Measurements from ENCODE around the gene HOXC6. TPM values are rescaled to one million over a fixed set of nuclear protein-coding genes. Genes with fewer than 3 reads are reported as not detected.

HOXC6 gene
- total RNA-seq, 1 donor = 0.09 TPM

DNA sequence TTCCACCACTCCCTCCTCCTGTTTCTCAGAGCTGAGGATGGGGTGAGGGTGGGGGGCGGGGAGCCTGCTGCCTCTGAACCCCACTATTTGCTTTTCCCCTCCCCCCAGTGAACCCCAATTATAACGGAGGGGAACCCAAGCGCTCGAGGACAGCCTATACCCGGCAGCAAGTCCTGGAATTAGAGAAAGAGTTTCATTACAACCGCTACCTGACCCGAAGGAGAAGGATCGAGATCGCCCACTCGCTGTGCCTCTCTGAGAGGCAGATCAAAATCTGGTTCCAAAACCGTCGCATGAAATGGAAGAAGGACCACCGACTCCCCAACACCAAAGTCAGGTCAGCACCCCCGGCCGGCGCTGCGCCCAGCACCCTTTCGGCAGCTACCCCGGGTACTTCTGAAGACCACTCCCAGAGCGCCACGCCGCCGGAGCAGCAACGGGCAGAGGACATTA, 26.5 kb downstream of the HOXC6 start:
- DNase-seq (ENCODE audit: low read depth) = no peak
- TF ChIP-seq, protein P1, sequence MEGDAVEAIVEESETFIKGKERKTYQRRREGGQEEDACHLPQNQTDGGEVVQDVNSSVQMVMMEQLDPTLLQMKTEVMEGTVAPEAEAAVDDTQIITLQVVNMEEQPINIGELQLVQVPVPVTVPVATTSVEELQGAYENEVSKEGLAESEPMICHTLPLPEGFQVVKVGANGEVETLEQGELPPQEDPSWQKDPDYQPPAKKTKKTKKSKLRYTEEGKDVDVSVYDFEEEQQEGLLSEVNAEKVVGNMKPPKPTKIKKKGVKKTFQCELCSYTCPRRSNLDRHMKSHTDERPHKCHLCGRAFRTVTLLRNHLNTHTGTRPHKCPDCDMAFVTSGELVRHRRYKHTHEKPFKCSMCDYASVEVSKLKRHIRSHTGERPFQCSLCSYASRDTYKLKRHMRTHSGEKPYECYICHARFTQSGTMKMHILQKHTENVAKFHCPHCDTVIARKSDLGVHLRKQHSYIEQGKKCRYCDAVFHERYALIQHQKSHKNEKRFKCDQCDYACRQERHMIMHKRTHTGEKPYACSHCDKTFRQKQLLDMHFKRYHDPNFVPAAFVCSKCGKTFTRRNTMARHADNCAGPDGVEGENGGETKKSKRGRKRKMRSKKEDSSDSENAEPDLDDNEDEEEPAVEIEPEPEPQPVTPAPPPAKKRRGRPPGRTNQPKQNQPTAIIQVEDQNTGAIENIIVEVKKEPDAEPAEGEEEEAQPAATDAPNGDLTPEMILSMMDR (IDR thresholded peaks at IDR 0.05; ENCODE audit: insufficient read depth, low read length) = no peak
- H3K4me3 ChIP-seq (ENCODE audit: low read depth, low read length) = peak overlapping the region; percentile 77

DNA sequence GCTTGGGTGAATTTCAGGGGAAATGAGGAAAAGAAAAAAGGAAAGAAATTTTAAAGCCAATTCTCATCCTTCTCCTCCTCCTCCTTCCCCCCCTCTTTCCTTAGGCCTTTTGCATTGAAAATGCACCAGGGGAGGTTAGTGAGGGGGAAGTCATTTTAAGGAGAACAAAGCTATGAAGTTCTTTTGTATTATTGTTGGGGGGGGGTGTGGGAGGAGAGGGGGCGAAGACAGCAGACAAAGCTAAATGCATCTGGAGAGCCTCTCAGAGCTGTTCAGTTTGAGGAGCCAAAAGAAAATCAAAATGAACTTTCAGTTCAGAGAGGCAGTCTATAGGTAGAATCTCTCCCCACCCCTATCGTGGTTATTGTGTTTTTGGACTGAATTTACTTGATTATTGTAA, 27.3 kb downstream of the HOXC6 start:
- TF ChIP-seq, protein P1 (IDR thresholded peaks at IDR 0.05; ENCODE audit: insufficient read depth, low read length) = no peak
- H3K4me3 ChIP-seq (ENCODE audit: low read depth, low read length) = peak overlapping the region; percentile 51
- no peak for DNase-seq (ENCODE audit: low read depth)

DNA sequence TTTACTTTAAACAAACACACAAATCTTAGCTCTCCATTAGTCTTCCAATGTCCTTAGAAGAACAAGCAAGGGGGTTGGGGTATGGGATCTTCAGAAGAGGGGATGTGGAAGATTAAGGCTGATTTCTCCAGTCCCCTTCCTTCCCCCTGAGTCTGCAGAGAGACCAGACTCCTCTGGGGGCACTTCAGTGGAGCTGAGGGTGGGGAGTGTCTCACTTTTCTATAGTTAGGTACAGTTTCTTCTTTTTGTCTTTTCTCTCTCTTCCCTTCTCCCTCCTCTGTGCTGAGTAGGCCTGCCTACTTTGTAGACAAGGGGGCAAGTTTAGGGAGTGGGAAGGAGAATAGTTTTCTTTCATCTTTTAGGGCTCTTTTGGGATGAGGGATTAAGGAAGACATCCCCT, 27.9 kb downstream of the HOXC6 start:
- H3K4me3 ChIP-seq (ENCODE audit: low read depth, low read length) = peak overlapping the region; percentile 11
- no peak for DNase-seq (ENCODE audit: low read depth)
- TF ChIP-seq, protein P1 (IDR thresholded peaks at IDR 0.05; ENCODE audit: insufficient read depth, low read length) = no peak

DNA sequence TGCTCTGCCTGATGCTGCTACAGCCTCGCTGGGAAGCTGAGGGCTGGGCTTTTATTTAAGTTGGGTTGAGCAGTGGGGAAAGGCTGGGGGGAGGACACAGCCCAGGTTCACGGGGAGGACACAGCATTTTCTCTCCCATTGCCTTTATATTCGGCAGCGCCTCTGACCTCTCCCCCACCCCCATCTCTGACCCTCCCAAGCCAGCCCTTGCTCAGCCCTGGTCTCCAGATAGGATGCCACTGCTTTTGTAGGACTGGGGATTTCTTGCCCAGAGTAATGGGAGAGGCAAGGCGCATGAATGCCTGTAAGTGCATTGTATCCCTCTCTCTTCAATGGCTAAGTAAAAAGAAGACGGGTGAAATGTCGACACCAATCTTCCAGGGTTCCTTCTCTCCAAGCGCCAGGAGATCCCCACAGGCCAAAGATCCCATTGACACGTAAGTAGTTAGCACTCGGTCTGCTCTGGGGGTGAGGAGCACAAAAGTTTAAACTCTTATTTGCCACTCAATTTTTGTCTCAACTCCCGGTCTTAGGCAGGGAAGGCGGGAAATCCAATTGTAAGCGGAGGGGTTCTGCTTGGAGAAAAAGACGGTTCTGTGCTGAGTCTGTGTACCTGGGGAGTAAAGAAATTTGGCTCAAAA, 30.0 kb downstream of the HOXC6 start:
- no peak overlapping the region for H3K4me3 ChIP-seq (ENCODE audit: low read depth, low read length)
- DNase-seq (ENCODE audit: low read depth) = no peak
- TF ChIP-seq, protein P1 (IDR thresholded peaks at IDR 0.05; ENCODE audit: insufficient read depth, low read length) = no peak

DNA sequence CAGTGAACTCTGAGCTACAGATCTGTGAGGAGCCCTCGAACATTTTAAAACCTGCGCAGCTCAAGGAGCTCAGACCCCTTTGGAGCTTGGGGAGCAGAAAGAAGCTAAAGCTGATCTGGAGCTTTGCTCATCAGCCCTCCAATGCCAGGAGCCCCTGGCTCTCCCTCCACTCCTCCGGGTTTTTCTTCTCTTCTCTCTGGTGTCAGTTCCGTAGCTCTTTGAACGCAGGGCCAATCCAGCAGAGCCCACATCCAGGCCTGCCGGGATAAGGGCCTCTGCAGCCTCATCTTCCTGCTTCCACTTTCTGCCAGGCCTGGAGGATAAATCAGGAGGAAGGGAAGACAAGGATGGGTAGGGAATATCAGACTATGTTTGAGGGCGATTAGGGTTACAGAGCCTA, 31.4 kb downstream of the HOXC6 start:
- DNase-seq (ENCODE audit: low read depth) = no peak
- H3K4me3 ChIP-seq (ENCODE audit: low read depth, low read length) = no peak overlapping the region
- TF ChIP-seq, protein P1 (IDR thresholded peaks at IDR 0.05; ENCODE audit: insufficient read depth, low read length) = no peak

DNA sequence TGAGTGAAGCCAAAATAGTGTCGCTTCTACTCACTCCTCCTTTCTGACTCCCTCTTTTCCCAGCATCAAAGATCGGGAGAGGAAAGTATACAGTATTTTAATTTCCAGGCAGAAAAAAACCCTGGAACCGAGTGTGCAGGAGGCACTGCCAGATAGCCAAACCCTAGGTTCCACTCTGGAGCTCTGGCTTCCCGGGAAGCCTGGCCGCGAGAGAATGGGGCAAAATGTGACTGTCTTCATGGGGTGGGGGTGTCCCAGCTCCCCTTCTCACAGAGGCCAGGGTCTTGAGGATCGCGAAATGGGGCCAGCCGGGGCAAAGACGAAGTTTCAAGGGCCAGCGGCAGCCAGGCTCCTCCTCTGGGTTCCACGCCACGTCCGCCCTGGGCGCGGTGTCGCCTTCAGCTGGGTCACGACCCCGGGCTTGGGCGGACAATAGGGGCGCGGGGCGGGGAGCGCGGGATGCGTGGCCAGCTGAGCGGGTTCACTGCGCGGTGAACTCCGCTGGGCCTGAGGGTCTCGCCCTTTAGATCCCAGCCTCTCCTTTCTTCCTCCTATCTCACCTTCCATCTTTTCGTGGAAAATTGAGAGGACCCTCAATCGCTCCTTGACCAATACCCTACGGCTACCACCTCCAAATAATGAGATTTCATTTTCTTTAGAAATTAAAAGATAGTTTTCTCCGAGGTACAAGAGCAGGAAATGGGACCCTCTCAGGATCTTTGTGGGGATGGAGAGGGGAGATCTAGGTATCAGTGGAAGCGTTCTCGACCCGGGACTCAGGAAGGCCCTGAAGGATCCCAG, 32.1 kb downstream of the HOXC6 start:
- TF ChIP-seq, protein P1 (IDR thresholded peaks at IDR 0.05; ENCODE audit: insufficient read depth, low read length) = no peak
- H3K4me3 ChIP-seq (ENCODE audit: low read depth, low read length) = no peak overlapping the region
- no peak for DNase-seq (ENCODE audit: low read depth)
